Ovary (tissue), 9 donors: ENCODE measurements around the gene COL15A1. TPM values are rescaled to one million over a fixed set of nuclear protein-coding genes. Genes with fewer than 3 reads are reported as not detected.

Experiments
- DNase-seq, 5 donors: peaks; one replicate each; pipeline ENCODE4 v3.0.0-alpha.2; 2019 to 2020
- H3K27ac ChIP-seq, 2 donors: fragments of 200-600 bp; one replicate each; pipeline versions ENCODE4 v1.5.1 to v1.8.0; 2019 to 2022
- H3K27me3 ChIP-seq: fragments of 200-600 bp; one replicate; pipeline ENCODE4 v1.8.0; 2022
- H3K36me3 ChIP-seq: fragments of 200-600 bp; sonication (generic); one replicate; pipeline ENCODE4 v1.5.1; 2019
- H3K4me1 ChIP-seq: one replicate; pipeline ENCODE4 v1.8.1; 2013; ENCODE audit warnings: mild to moderate bottlenecking, moderate library complexity; ENCODE audit not compliant: insufficient read depth
- H3K4me3 ChIP-seq: fragments of 200-600 bp; sonication (generic); one replicate; pipeline ENCODE4 v1.5.1; 2017
- H3K9me3 ChIP-seq, 2 donors: fragments of 200-600 bp in 1 of 2; sonication (generic) in 1 of 2; one replicate each; pipeline versions ENCODE4 v1.5.1 to v1.8.1; 2013 to 2019; ENCODE audit warnings: mild to moderate bottlenecking in 1 of 2, moderate library complexity in 1 of 2
- CTCF ChIP-seq, 3 donors: fragments of 450-650 bp in 2 of 3; fragments of 200-600 bp in 1 of 3; IDR thresholded peaks; one replicate each; pipeline versions ENCODE4 v1.5.1 to v1.8.0; 2016 to 2022; ENCODE audit warnings: antibody characterized with exemption in 3 of 3, mild to moderate bottlenecking in 1 of 3
- EP300 ChIP-seq: sonication (generic); formaldehyde crosslinking; IDR thresholded peaks from one replicate; pipeline ENCODE4 v1.6.1; 2017; ENCODE audit warnings: antibody characterized with exemption
- POLR2A ChIP-seq: fragments of 450-650 bp; IDR thresholded peaks from one replicate; pipeline ENCODE4 v1.6.1; 2017; ENCODE audit warnings: antibody characterized with exemption, mild to moderate bottlenecking, moderate library complexity
- WGBS, 3 donors: extraction: QIAGEN DNeasy Blood & Tissue Kit in 1 of 3; methylation state at CpG; one replicate each; pipeline versions ENCODE4 v1.1.5 to v1.1.7; 2013 to 2017; 5-methylcytosine and 5-hydroxymethylcytosine counted together
- intact Hi-C, 4 donors: fragments of 100-400 bp; cut with DNase I; formaldehyde crosslinking; loops; one replicate each; pipeline versions ENCODE4 v1.11.0 to v1.15.1; 2022 to 2023
- polyA plus RNA-seq, 2 donors: library from polyadenylated mRNA; stranded (reverse); fragments of 200-250 nt in 1 of 2; fragments of 350-450 nt in 1 of 2; fragmentation: Illumina TruSeq in 1 of 2; extraction: RNeasy Lipid Tissue Mini Kit (QIAGEN cat#74804) in 1 of 2; gene quantifications; one replicate each; pipeline ENCODE4 v1.2.3, GENCODE V29; 2013 to 2014
- total RNA-seq, 7 donors: library from RNA; depleted of rRNA in 2 of 7; stranded (reverse); fragments of >200 nt in 2 of 7; fragmentation: NEBNext Ultra II Directional in 3 of 7; extraction: Animal tissue kit (Norgen Biotek cat#: 25700) in 3 of 7; gene quantifications; one replicate each; pipeline versions ENCODE4 v1.1.0 to v1.2.4, GENCODE V29; 2016 to 2023
- donor health status: DM: no; HTN: no; CAD: no; lungs with moderate emphysema.
- donor health status: DM: no; HTN: no; CAD: no.
- donor health status: Bipolar disorder and iron deficiency.
- donor health status: DM: yes; HTN: yes; CAD: no.
- donor health status: DM: no; HTN: no; CAD: no.
- donor health status: DM: yes; HTN: yes; CAD: no.

The COL15A1 gene
- total and polyA plus RNA-seq, 9 donors, result 12.8 to 195 (median 48.6) TPM

- DNase-seq, result no peak
- no peaks in the 10 kb centered on the region for H3K4me1 ChIP-seq
- 95 to 100% (median 97%) methylated on average over 1 of the region's 1 CpG for WGBS, 3 donors
- no peaks in the 10 kb centered on the region for H3K9me3 ChIP-seq
- H3K36me3 ChIP-seq, result no peaks in the 10 kb centered on the region
- intact Hi-C loops, result no loop called here
- no peak overlapping the region for H3K27ac ChIP-seq
- TF ChIP-seq CTCF (IDR thresholded peaks at IDR 0.05) (no peak), POLR2A (no peak), EP300 (no peak)
- H3K27me3 ChIP-seq, result no peaks in the 10 kb centered on the region
- no peak overlapping the region for H3K4me3 ChIP-seq
Observed at GRCh38 chr9:98950262-98950661, 6.6 kb downstream of the COL15A1 start.

GRCh38 chr9:98951967-98952366, 8.3 kb downstream of the COL15A1 start:
- intact Hi-C loops, result no loop called here
- H3K27me3 ChIP-seq, result no peaks in the 10 kb centered on the region
- H3K27ac ChIP-seq, result no peak overlapping the region
- no peak for DNase-seq
- H3K9me3 ChIP-seq, result no peaks in the 10 kb centered on the region
- no peaks in the 10 kb centered on the region for H3K36me3 ChIP-seq
- no peaks in the 10 kb centered on the region for H3K4me1 ChIP-seq
- 66 to 79% (median 75%) methylated on average over 1 of the region's 1 CpG for WGBS, 3 donors
- no peak overlapping the region for H3K4me3 ChIP-seq
- no peak for TF ChIP-seq EP300
- TF ChIP-seq POLR2A, result no peak
- no peak for TF ChIP-seq CTCF (IDR thresholded peaks at IDR 0.05)

DNA sequence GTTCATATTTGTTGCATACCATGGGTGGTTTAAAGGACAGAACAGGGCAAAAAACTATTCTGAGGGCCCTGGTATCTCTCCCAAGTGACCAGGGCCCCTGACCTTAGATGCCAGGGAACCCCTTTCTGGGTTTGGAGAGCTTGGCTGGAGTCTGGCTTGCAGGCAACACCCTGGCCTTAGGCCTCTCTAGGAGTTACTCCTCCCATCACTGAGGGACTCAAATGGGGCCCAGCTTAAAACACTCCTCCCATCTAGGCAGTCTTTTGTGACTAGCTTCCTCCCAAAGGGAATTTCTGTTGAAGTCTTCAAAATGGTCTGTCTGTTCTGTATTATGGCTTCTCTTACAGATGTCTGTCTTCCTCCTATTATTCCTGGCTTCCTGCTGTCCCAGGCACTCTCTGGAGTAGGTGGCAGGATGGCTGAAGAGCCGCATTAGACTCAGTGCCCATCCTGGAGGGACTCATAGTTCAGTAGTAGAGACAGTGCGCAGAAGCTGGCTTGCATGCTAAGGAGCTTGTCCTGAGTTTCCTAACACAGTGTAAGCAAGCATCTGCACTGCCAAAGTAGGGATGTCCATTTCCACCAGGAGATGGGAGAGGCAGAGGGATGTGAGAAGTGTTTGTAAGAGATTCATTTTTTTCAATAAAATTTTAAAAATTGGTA, 10.0 kb downstream of the COL15A1 start:
- Histone ChIP-seq H3K9me3 (no peaks in the 10 kb centered on the region), H3K27me3 (no peaks in the 10 kb centered on the region), H3K27ac (no peak overlapping the region), H3K36me3 (no peaks in the 10 kb centered on the region), H3K4me1 (no peaks in the 10 kb centered on the region), H3K4me3 (no peak overlapping the region)
- 91 to 94% (median 92%) methylated on average over 2 of the region's 2 CpGs for WGBS, 3 donors
- DNase-seq, result no peak
- TF ChIP-seq POLR2A (no peak), CTCF (IDR thresholded peaks at IDR 0.05) (no peak), EP300 (no peak)
- intact Hi-C loops, result no loop called here

GRCh38 chr9:98954244-98954610, 10.5 kb downstream of the COL15A1 start:
- WGBS, 3 donors, result 60 to 77% (median 62%) methylated on average over 2 of the region's 2 CpGs
- Histone ChIP-seq H3K4me3 (no peak overlapping the region), H3K4me1 (no peaks in the 10 kb centered on the region), H3K27ac (no peak overlapping the region), H3K36me3 (no peaks in the 10 kb centered on the region), H3K27me3 (no peaks in the 10 kb centered on the region), H3K9me3 (no peaks in the 10 kb centered on the region)
- no peak for TF ChIP-seq CTCF (IDR thresholded peaks at IDR 0.05)
- TF ChIP-seq POLR2A, result no peak
- TF ChIP-seq EP300, result no peak
- no peak for DNase-seq
- intact Hi-C loops, result no loop called here
